HL-60 (cell line): ENCODE data around the gene HHATL.

Experiments
- CTCF ChIP-seq: IDR thresholded peaks from one replicate; pipeline ENCODE4 v1.5.1; 2011; ENCODE audit warnings: low read length, control low read depth, inconsistent platforms; ENCODE audit not compliant: insufficient read depth
- POLR2AphosphoS5 ChIP-seq: IDR thresholded peaks from 2 replicates; pipeline ENCODE4 v1.6.1; 2012; ENCODE audit warnings: low read depth
- REST ChIP-seq: IDR thresholded peaks from 2 replicates; pipeline ENCODE4 v1.6.1; 2012; ENCODE audit warnings: low read depth; ENCODE audit not compliant: insufficient replicate concordance

- no peak for TF ChIP-seq CTCF
- no peak for TF ChIP-seq POLR2AphosphoS5
- no peak for TF ChIP-seq REST
These were observed 42.4 kb downstream of the HHATL start for GRCh38 chr3:42660131-42660715.
